ENCODE data around the gene SCFD2.
A peak's percentile ranks its signal among the peaks of the same experiment; 100 is the strongest.

Gene SCFD2

DNA sequence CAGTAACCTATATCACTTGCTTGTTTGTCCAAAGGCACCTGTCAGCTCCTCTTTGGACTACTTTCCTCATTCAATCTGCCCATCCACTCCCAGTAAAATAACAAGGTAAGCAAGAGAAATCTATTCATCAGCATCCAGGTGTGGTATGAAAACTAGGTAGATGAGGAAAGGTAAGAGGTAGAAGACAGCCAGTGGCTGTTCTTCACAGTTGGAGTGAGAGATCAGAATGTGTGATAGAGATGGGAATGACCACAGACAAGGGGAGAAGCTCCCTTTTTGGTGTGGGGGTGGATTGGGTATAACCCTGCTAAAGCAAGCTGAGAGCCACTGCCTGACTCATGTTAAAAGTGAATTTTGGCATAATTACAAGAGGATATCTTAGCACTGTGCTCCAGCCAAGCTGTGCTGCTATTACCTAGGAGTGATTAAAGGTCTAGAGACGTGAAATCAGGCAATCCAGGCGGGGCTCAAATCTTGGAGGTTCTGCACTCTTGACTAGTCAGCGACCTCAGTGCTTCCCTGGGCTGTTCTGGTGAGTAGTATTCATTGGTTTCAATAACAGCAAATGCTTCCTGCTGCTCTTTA lies 531.8 kb downstream of the SCFD2 start:
- no peak overlapping the region for H3K9ac ChIP-seq (ENCODE audit: low read depth, low read length)
- no peaks in the 10 kb centered on the region for H4K20me1 ChIP-seq (ENCODE audit: insufficient read depth, low read length)
- H3K4me2 ChIP-seq (ENCODE audit: insufficient read depth, low read length): no peak overlapping the region
- no peaks in the 10 kb centered on the region for H3K36me3 ChIP-seq (ENCODE audit: insufficient read depth, low read length)
- no peak overlapping the region for H2AFZ ChIP-seq (ENCODE audit: low read depth, low read length)
- no peak for DNase-seq
- no peaks in the 10 kb centered on the region for H3K9me3 ChIP-seq (ENCODE audit: insufficient read depth, low read length, severe bottlenecking)
- H3K4me3 ChIP-seq (ENCODE audit: low read depth in 1 of 2, low read length in 2 of 2): no peak overlapping the region
- H3K27me3 ChIP-seq (ENCODE audit: insufficient read depth, low read length, poor library complexity): no peaks in the 10 kb centered on the region
- H3K27ac ChIP-seq (ENCODE audit: low read length): no peak overlapping the region
- no peak for TF ChIP-seq EZH2 (IDR thresholded peaks at IDR 0.05; ENCODE audit: borderline replicate concordance, low read depth, low read length, severe bottlenecking)
- TF ChIP-seq, protein P1, sequence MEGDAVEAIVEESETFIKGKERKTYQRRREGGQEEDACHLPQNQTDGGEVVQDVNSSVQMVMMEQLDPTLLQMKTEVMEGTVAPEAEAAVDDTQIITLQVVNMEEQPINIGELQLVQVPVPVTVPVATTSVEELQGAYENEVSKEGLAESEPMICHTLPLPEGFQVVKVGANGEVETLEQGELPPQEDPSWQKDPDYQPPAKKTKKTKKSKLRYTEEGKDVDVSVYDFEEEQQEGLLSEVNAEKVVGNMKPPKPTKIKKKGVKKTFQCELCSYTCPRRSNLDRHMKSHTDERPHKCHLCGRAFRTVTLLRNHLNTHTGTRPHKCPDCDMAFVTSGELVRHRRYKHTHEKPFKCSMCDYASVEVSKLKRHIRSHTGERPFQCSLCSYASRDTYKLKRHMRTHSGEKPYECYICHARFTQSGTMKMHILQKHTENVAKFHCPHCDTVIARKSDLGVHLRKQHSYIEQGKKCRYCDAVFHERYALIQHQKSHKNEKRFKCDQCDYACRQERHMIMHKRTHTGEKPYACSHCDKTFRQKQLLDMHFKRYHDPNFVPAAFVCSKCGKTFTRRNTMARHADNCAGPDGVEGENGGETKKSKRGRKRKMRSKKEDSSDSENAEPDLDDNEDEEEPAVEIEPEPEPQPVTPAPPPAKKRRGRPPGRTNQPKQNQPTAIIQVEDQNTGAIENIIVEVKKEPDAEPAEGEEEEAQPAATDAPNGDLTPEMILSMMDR (IDR thresholded peaks at IDR 0.05; ENCODE audit: borderline replicate concordance, extremely low read depth, low read length, poor library complexity, severe bottlenecking): no peak
- ATAC-seq (ENCODE audit: insufficient read depth, low read depth): no peak
- no peaks in the 10 kb centered on the region for H3K79me2 ChIP-seq (ENCODE audit: insufficient read depth, low read length)
- no peaks in the 10 kb centered on the region for H3K4me1 ChIP-seq (ENCODE audit: insufficient read depth, low read length)

DNA sequence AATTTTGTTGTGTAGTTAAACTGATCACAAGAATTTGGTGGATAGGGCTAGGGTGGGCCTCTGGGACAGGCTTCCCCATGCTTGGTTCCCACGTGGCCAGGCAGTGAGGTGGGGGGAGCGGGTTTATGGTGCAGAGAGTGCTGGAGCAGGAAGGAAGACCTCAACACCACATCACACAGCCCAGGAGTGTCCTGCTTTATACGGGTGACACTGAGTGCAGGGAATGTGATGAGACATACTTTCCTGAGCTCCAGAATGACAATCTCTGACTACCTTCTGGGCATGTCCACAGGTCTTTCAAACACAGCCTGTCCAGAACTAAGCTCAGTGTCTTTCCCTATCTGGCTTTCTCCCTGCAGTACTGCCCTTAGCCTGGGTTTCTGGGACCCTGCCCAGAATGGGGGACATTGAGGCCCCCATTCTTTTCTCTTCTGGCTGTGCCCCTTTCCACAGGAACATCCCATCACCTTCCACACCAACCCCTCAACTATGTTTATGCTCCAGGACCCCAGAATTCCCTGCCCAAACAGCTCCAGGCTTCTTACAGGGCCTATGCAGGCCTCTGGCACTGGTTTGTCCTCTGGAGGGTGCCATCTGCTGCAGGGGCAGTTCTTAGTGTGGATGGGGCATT lies 540.3 kb downstream of the SCFD2 start:
- DNase-seq (peak; percentile 77), ATAC-seq (ENCODE audit: insufficient read depth, low read depth) (peak; percentile 95)
- H3K9ac ChIP-seq (ENCODE audit: low read depth, low read length): no peak overlapping the region
- H4K20me1 ChIP-seq (ENCODE audit: insufficient read depth, low read length): no peaks in the 10 kb centered on the region
- H2AFZ ChIP-seq (ENCODE audit: low read depth, low read length): no peak overlapping the region
- no peaks in the 10 kb centered on the region for H3K79me2 ChIP-seq (ENCODE audit: insufficient read depth, low read length)
- TF ChIP-seq EZH2 (IDR thresholded peaks at IDR 0.05; ENCODE audit: borderline replicate concordance, low read depth, low read length, severe bottlenecking): no peak
- H3K4me1 ChIP-seq (ENCODE audit: insufficient read depth, low read length): peaks cover 17% of the 10 kb centered on the region
- no peaks in the 10 kb centered on the region for H3K36me3 ChIP-seq (ENCODE audit: insufficient read depth, low read length)
- H3K9me3 ChIP-seq (ENCODE audit: insufficient read depth, low read length, severe bottlenecking): no peaks in the 10 kb centered on the region
- no peak overlapping the region for H3K4me3 ChIP-seq (ENCODE audit: low read depth in 1 of 2, low read length in 2 of 2)
- no peak overlapping the region for H3K4me2 ChIP-seq (ENCODE audit: insufficient read depth, low read length)
- no peak overlapping the region for H3K27ac ChIP-seq (ENCODE audit: low read length)
- H3K27me3 ChIP-seq (ENCODE audit: insufficient read depth, low read length, poor library complexity): no peaks in the 10 kb centered on the region

DNA sequence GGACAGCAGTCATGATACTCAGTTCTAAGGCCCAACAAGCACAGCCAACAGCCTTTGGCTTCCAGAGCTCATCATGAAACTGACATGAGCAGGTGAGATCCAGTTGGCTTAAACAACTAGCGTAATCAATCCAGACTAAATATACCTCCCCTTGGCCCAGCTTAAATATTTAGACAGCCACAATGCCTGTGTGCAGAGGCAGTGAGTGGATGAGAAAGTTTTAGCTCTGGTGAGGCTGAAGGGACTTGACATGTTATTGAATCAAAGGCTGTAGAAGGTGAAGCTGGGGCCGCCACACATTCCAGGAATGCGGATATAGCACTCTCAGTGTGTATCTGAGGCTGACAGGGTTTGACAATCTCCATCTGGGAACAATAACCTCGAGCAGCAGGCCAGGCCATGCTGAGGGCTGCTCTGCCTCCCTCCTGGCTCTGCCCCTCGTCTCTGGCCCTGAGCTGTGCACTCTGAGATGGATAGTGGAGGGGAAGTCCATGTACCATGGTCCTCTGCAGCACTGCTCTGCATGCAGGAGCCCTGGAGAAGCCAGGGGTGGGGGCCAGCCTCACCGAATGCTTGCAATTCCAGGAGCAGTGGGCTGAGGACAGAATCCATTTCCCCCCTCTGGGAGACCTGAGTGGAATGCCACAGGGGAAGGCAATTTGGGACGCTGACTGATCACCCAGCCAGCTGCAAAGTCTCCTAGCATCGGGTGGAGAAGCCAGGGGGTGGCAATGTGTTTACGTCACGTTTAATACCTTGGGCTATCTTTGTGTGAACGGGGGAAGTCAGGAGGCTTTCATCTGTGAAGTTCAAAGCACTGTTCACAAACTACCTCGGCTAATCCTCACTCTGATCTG lies 541.0 kb downstream of the SCFD2 start:
- Histone ChIP-seq H3K9me3 (ENCODE audit: insufficient read depth, low read length, severe bottlenecking) (no peaks in the 10 kb centered on the region), H3K4me3 (ENCODE audit: low read depth in 1 of 2, low read length in 2 of 2) (no peak overlapping the region), H3K9ac (ENCODE audit: low read depth, low read length) (no peak overlapping the region), H3K79me2 (ENCODE audit: insufficient read depth, low read length) (no peaks in the 10 kb centered on the region), H2AFZ (ENCODE audit: low read depth, low read length) (no peak overlapping the region), H3K4me1 (ENCODE audit: insufficient read depth, low read length) (peaks cover 17% of the 10 kb centered on the region), H3K36me3 (ENCODE audit: insufficient read depth, low read length) (no peaks in the 10 kb centered on the region), H3K4me2 (ENCODE audit: insufficient read depth, low read length) (no peak overlapping the region), H3K27ac (ENCODE audit: low read length) (no peak overlapping the region), H4K20me1 (ENCODE audit: insufficient read depth, low read length) (no peaks in the 10 kb centered on the region), H3K27me3 (ENCODE audit: insufficient read depth, low read length, poor library complexity) (no peaks in the 10 kb centered on the region)
- TF ChIP-seq EZH2 (IDR thresholded peaks at IDR 0.05; ENCODE audit: borderline replicate concordance, low read depth, low read length, severe bottlenecking): no peak
- TF ChIP-seq, protein P1 (IDR thresholded peaks at IDR 0.05; ENCODE audit: borderline replicate concordance, extremely low read depth, low read length, poor library complexity, severe bottlenecking): no peak
- peak; percentile 27 for ATAC-seq (ENCODE audit: insufficient read depth, low read depth)
- no peak for DNase-seq

DNA sequence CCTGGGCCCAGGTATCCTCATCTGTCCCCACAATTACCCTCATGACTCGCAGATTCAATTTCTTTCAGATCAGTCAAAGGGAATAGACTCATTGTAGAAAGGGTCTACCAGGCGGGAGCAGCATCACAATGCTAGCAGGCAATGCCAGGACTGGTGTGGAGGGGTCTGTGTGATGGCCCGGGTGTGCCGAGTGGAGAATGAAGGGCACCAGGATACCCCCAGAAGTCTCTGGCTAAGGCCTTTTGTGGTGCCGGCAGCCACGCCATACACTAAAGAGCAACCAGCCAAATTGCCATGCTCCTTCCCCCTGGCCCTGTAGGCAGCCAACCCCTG lies 541.6 kb downstream of the SCFD2 start:
- H3K9me3 ChIP-seq (ENCODE audit: insufficient read depth, low read length, severe bottlenecking): no peaks in the 10 kb centered on the region
- no peaks in the 10 kb centered on the region for H4K20me1 ChIP-seq (ENCODE audit: insufficient read depth, low read length)
- no peaks in the 10 kb centered on the region for H3K36me3 ChIP-seq (ENCODE audit: insufficient read depth, low read length)
- H3K4me2 ChIP-seq (ENCODE audit: insufficient read depth, low read length): no peak overlapping the region
- H3K4me3 ChIP-seq (ENCODE audit: low read depth in 1 of 2, low read length in 2 of 2): no peak overlapping the region
- DNase-seq (no peak), ATAC-seq (ENCODE audit: insufficient read depth, low read depth) (no peak)
- no peak overlapping the region for H3K9ac ChIP-seq (ENCODE audit: low read depth, low read length)
- no peak overlapping the region for H3K27ac ChIP-seq (ENCODE audit: low read length)
- H2AFZ ChIP-seq (ENCODE audit: low read depth, low read length): no peak overlapping the region
- H3K79me2 ChIP-seq (ENCODE audit: insufficient read depth, low read length): no peaks in the 10 kb centered on the region
- no peaks in the 10 kb centered on the region for H3K27me3 ChIP-seq (ENCODE audit: insufficient read depth, low read length, poor library complexity)
- TF ChIP-seq, protein P1 (IDR thresholded peaks at IDR 0.05; ENCODE audit: borderline replicate concordance, extremely low read depth, low read length, poor library complexity, severe bottlenecking): no peak
- no peak for TF ChIP-seq EZH2 (IDR thresholded peaks at IDR 0.05; ENCODE audit: borderline replicate concordance, low read depth, low read length, severe bottlenecking)
- peaks cover 17% of the 10 kb centered on the region for H3K4me1 ChIP-seq (ENCODE audit: insufficient read depth, low read length)

Data from DND-41 (cell line).